GM18868 (cell line): ENCODE measurements around the gene USP36.
"Not testable (repeated sequence)": the region's sequence is repeated elsewhere in the genome, so short reads cannot be mapped to it uniquely, and the experiment has no call there.

ENCODE experiments used
- ATAC-seq: cut with Tn5 transposase; IDR thresholded peaks from one replicate; pipeline ENCODE4 v1.9.1; 2021; ENCODE audit warnings: mild to moderate bottlenecking, moderate library complexity; ENCODE audit not compliant: unreplicated experiment

The USP36 gene

GRCh38 chr17:78840780-78841611 is at the start of gene USP36:
USP36 (minus strand) TSS chr17:78840814; CDS start chr17:78836363, 4,451 bp downstream.
- peak; percentile 87 for ATAC-seq

DNA sequence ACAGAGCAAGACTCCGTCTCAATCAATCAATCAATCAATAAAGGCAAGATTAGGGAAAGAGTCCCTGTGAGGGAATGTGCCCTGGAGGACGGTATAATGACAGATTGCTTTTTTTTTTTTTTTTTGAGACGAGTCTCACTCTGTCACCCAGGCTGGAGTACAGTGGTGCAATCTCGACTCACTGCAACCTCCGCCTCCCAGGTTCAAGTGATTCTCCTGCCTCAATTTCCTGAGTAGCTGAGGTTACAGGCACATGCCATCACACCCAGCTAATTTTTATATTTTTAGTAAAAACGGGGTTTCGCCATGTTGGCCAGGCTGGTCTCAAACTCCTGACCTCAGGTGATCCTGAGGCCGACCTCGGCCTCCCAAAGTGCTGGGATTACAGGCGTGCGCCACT is 49.5 kb upstream of the USP36 start:
- not testable (repeated sequence) for ATAC-seq

DNA sequence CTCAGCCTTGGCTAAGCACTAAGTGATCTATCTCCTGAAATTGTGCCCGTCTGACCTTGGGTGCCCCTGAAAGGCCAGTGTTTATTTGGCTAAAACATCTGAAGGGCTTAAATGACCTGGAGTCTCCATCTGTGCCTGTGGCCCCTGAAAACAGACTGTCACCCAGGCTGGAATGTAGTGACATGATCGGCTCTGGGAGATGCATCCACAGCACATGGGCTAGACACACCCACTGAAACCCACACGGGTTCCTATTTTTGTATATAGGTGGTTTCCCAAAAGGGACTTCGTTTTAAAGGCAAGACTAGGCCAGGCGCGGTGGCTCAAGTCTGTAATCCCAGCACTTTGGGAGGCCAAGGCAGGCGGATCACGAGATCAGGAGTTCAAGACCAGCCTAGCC is 48.9 kb upstream of the USP36 start:
- peak; percentile 63 for ATAC-seq

- ATAC-seq = peak; percentile 8
Measured at GRCh38 chr17:78888941-78889518, 48.4 kb upstream of the USP36 start.

GRCh38 chr17:78886954-78887353 is 46.3 kb upstream of the USP36 start:
- ATAC-seq = no peak

DNA sequence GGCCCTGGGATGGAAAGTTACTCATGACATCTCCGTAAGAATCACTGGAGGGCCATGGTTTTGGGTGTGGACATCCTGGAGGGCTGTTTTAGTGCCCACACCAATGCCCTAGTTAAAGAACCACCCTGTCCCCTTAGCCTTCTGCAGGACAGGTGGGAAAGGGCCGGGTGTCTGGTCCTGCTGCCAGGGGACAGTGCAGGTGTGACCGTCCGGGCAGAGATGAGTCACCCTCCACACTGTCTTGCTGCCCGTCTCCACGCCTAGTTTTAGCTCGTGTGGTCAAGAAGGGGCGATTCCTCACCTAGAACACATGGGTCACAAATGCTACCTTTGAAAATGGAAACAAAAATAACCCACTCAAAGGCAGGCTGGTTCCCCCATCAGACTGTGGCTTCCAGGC is 45.3 kb upstream of the USP36 start:
- ATAC-seq = no peak

DNA sequence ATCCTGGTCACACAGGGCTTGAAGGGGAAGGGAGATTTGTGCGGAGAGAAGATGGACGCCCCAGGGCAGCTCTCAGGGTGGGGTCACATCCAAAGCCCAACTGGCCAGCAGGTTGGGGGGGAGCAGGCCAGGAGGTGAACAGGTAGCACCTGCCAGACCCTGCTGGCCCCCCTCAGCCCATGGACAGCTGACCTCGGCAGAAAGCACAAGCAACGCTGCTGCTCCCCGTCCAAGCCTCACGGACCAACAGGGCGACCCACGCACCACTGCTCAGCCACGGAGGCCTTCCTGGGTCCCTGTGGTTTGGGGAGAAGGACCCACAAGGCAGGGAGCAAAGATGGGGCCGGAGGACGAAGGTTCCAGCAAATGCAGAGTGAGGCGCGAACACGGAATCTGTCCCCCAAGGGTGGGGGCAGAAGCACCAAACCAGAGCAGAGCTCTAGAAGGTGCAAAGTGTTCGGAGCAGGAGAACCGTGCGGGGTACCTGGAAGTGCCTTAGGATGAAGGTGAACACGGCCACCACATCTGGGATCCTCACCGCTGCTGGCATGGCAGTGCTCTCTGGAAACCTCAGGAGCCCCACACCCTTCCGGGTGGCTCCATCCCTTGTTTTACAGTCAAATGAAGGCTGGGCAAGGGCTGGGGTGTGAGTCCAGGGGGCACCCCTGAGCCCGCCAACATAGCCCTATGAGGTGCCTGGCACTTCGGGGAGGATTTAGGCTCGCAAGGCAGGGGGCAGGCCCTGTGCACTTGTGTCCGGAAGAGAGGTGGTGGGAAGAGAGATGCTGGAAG is 44.5 kb upstream of the USP36 start:
- ATAC-seq = no peak

- no peak for ATAC-seq
Measured at GRCh38 chr17:78884148-78884825, 43.7 kb upstream of the USP36 start.

DNA sequence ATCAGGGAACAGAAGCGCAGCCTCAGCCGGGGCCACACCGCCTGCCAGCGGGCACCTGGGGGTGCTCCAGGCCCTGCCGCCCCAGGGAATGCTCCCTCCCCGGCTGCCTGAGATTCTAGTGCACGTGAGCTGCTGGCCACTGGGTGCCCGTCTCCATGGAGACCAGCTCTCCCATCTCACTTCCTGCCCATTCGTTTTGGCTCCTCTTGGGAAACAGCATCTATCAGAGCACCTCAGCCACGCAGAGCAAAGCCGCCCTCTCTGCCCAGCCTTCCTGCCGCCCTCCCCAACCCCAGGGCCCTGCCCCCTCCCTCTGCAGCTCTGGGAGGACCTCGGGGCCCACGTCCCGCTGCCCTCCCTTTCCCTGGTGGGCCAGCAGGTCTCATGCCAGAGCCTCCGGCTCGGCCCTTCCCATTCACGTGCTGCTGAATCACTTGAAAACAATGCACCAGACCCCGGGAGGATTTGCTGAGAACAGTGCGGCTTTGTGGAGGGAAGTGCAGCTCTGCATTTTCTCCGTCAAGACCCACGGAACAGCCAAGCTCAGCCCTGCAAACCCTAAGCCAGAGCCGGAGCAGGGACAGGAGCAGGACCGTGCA is 43.0 kb upstream of the USP36 start:
- ATAC-seq = no peak

DNA sequence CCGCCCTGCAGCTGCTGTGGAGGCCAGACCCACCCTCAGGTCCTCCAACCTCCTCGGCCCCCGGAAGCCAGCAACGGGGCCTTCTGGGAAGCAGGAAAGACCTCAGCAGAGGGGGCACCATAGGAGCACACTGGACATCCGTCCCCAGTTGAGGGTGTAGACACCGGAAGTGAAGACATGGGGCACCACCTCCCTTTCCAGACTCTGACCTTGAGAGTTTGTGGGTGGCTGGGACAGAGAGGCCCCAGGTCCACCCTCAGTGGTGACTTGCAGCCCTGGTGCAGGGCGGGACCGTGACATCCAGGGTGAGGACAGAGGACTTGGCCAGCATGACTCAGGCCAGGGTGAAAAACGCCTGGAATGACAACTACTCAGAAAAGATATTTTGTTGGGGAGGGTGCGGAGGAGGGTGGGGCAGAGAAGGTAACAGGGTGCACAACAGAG is 42.5 kb upstream of the USP36 start:
- ATAC-seq = no peak

DNA sequence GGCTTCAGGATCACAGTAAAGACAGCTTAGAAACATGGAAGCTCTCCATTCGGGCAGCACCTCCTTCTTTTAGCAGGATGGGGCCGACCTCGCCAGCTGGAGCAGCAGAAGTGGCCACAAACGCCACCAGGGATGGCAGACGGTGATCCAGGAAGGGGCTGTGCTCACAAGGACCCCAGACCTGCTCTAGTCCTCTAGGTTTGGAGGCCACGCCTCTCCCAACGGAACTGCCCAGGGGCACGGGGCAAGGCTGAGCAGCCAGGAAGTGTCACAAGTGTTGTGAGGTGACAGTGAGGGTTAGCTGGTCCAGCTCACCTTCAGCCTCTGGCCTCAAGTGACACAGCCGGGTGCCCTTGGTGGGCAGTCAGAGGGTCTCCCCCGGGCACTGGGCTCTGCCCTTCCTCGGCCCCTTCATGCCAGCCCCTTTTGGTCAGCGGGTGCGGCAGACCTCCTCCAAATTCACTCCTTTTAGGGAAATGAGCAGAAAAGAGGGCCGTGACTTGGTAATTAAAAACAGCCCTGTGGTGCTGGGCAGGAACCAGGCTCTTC is 42.0 kb upstream of the USP36 start:
- no peak for ATAC-seq

GRCh38 chr17:78879635-78880186 is 39.1 kb upstream of the USP36 start:
- ATAC-seq = no peak

DNA sequence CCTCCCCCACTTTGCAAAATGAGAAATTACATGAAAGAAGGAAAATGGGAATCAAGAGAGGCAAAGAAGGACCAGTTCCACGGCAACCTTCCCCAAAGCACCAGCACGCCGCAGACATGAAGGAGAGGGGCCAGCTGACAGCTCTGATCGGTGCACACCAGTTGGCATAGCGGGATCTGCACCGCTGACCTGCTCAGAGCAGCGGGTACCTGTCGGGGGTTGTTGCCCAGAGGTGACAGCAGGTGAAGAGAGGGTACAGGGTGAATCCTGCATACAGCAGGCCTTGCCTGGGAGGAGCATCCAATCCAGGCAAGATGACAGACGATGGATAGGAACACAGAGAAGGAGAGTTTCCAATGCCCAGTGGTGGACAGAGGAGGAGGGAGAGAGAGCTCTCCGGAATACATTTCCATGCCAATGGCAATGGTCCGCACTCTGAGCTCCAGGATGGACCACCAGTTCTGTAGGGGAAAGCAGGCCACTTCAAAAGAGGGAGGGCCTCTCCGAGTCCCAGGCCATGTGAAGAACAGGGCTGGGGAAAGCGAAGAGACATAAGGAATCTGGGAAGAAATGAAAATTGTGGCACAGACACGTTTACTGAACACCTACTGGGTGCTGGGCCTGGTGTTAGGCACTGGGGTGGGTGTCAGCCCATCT is 38.4 kb upstream of the USP36 start:
- ATAC-seq = no peak

GRCh38 chr17:78878261-78878660 is 37.6 kb upstream of the USP36 start:
- no peak for ATAC-seq

DNA sequence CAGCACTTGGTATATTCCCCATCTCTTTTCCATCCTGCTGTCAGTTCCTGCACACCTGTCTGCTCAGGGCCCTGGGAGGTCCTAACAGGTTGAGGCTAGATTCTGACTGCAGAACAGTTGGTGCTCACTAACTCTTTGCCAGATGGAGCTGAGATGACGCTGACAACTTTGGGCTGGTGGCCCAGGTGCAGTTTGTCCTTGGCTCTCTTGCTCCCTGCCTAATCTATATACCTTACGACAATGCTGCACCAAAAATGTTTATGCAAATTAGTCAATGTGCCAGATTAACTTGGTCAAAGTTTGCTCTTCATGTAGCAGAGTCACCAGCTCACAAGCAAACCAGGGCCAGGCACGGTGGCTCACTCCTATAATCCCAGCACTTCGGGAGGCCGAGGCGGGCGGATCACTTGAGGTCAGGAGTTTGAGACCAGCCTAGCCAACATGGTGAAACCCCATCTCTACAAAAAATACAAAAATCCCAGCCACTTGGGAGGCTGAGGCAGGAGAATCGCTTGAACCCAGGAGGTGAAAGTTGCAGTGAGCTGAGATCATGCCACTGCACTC is 36.4 kb upstream of the USP36 start:
- not testable (repeated sequence) for ATAC-seq

- no peak for ATAC-seq
Measured at GRCh38 chr17:78876094-78876597, 35.5 kb upstream of the USP36 start.

GRCh38 chr17:78875363-78876093 is 34.9 kb upstream of the USP36 start:
- no peak for ATAC-seq
